Measurements from ENCODE around the gene KATNAL2. TPM values are rescaled to one million over a fixed set of nuclear protein-coding genes. Genes with fewer than 3 reads are reported as not detected.
"Not testable (repeated sequence)": the region's sequence is repeated elsewhere in the genome, so short reads cannot be mapped to it uniquely, and the experiment has no call there.

KATNAL2 gene
- total and polyA plus RNA-seq, 2 experiments from 2014 or later, result 3.9 to 4.1 TPM

GRCh38 chr18:47032945-47033344 is 115.5 kb downstream of the KATNAL2 start:
- WGBS, 2 experiments (ENCODE audit: low coverage in 1 of 2, low lambda C conversion rate in 2 of 2, missing lambda C conversion rate in 2 of 2), result 74 to 75% methylated on average over 19 of the region's 19 CpGs
- no peak overlapping the region for H3K4me2 ChIP-seq (ENCODE audit: unreplicated experiment)
- H3K4me1 ChIP-seq (ENCODE audit: insufficient read depth), result no peaks in the 10 kb centered on the region
- no peaks in the 10 kb centered on the region for H4K20me1 ChIP-seq (ENCODE audit: insufficient read depth)
- no peaks in the 10 kb centered on the region for H3K9me2 ChIP-seq (ENCODE audit: insufficient read depth)
- H3K27ac ChIP-seq, result no peak overlapping the region
- H3K9ac ChIP-seq, result no peak overlapping the region
- TF ChIP-seq EZH2phosphoT487 (IDR thresholded peaks at IDR 0.05; ENCODE audit: insufficient read depth, low read depth) (no peak), EZH2 (IDR thresholded peaks at IDR 0.05; ENCODE audit: insufficient read depth, poor library complexity, severe bottlenecking) (no peak)
- H3K27me3 ChIP-seq (replicated peaks; ENCODE audit: insufficient read depth), result no peaks in the 10 kb centered on the region
- H3K4me3 ChIP-seq, result no peak overlapping the region
- in situ Hi-C loops (cut with MboI), result no loop called here
- no peak for DNase-seq
- no peaks in the 10 kb centered on the region for H3F3A ChIP-seq (ENCODE audit: insufficient read depth)
- no peaks in the 10 kb centered on the region for H3K79me2 ChIP-seq (ENCODE audit: insufficient read depth)
- H2AFZ ChIP-seq, result no peak overlapping the region
- no peaks in the 10 kb centered on the region for H3K9me3 ChIP-seq (ENCODE audit: low read depth)
- H3K36me3 ChIP-seq (ENCODE audit: low read depth), result no peaks in the 10 kb centered on the region

DNA sequence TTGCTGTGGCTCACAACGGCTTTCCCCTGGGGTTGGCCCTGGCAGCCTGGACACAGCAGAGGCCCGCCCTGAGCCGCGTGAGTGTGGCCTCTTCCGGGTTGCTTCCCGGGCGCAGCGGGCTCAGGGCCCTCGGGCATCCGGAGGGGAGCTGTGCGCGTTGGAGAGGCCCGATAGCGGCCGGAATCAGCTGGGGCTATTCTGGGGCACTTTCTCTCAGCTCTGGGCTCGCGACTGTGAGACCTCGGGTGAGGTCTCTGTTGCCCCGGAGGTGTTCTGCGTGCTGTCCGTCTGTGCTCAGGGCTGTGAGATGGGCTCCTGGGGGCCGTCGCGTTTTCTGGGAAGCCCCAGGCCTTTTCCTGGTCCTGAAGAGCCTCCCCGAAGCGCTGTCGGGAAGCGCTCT is 117.2 kb downstream of the KATNAL2 start:
- H3K27ac ChIP-seq; H3K27me3 ChIP-seq (replicated peaks; ENCODE audit: insufficient read depth); H3F3A ChIP-seq (ENCODE audit: insufficient read depth); H3K4me1 ChIP-seq (ENCODE audit: insufficient read depth); in situ Hi-C loops (cut with MboI); H3K36me3 ChIP-seq (ENCODE audit: low read depth); H3K9me2 ChIP-seq (ENCODE audit: insufficient read depth); H2AFZ ChIP-seq; H3K4me2 ChIP-seq (ENCODE audit: unreplicated experiment); H3K9ac ChIP-seq; H3K4me3 ChIP-seq; H3K79me2 ChIP-seq (ENCODE audit: insufficient read depth); H4K20me1 ChIP-seq (ENCODE audit: insufficient read depth); DNase-seq; H3K9me3 ChIP-seq (ENCODE audit: low read depth): not testable (repeated sequence)
- WGBS, 2 experiments (ENCODE audit: low coverage in 1 of 2, low lambda C conversion rate in 2 of 2, missing lambda C conversion rate in 2 of 2), result 86 to 89% methylated on average over 8 to 28 of the region's 28 CpGs

DNA sequence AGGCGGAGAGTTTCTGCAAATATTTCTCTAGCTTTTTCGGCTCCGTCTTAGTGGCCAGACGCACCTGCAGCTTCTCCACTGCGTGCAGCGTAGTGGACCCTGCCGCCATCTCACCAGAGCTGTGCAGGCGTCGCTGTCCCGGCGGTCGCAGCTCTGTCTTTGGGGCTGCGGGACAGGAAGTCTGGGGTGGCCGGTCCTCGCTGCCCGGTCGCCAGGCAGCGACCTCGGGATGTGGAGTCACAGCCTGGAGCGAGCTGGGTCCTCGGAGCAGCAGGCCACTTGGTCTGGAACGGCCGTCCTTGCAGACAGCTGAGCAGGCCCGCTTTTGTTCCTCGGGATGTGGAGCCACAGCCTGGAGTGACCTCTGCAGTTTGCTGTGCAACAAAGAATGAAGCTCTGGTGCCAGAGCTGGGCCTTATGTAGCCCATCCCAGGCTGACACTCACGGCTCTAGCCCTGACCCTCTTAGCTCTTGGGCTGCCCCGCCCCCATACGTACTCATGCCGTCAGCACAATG is 117.8 kb downstream of the KATNAL2 start, which contains the start of gene ELOA2:
TSS of gene ELOA2 (minus strand) at position 466 of the 516 bp plus-strand sequence. CDS start at position 109, 357 bp downstream.
- WGBS, 2 experiments (ENCODE audit: low coverage in 1 of 2, low lambda C conversion rate in 2 of 2, missing lambda C conversion rate in 2 of 2), result 84 to 89% methylated on average over 29 of the region's 29 CpGs
- Histone ChIP-seq H2AFZ (no peak within 1 kb of the TSS), H3F3A (ENCODE audit: insufficient read depth) (no peaks in the 10 kb centered on the region)

GRCh38 chr18:47036298-47036874 is 119.0 kb downstream of the KATNAL2 start:
- no peaks in the 10 kb centered on the region for H3K36me3 ChIP-seq (ENCODE audit: low read depth)
- in situ Hi-C loops (cut with MboI), result no loop called here
- no peak overlapping the region for H3K9ac ChIP-seq
- H3K4me2 ChIP-seq (ENCODE audit: unreplicated experiment), result no peak overlapping the region
- TF ChIP-seq EZH2phosphoT487 (IDR thresholded peaks at IDR 0.05; ENCODE audit: insufficient read depth, low read depth) (no peak), EZH2 (IDR thresholded peaks at IDR 0.05; ENCODE audit: insufficient read depth, poor library complexity, severe bottlenecking) (no peak)
- no peaks in the 10 kb centered on the region for H3F3A ChIP-seq (ENCODE audit: insufficient read depth)
- H3K9me3 ChIP-seq (ENCODE audit: low read depth), result no peaks in the 10 kb centered on the region
- H3K79me2 ChIP-seq (ENCODE audit: insufficient read depth), result no peaks in the 10 kb centered on the region
- no peak overlapping the region for H3K4me3 ChIP-seq
- H3K27me3 ChIP-seq (replicated peaks; ENCODE audit: insufficient read depth), result no peaks in the 10 kb centered on the region
- peak; percentile 72 for DNase-seq
- H3K4me1 ChIP-seq (ENCODE audit: insufficient read depth), result no peaks in the 10 kb centered on the region
- no peak overlapping the region for H2AFZ ChIP-seq
- WGBS, 2 experiments (ENCODE audit: low coverage in 1 of 2, low lambda C conversion rate in 2 of 2, missing lambda C conversion rate in 2 of 2), result 48 to 63% methylated on average over 2 of the region's 2 CpGs
- no peaks in the 10 kb centered on the region for H3K9me2 ChIP-seq (ENCODE audit: insufficient read depth)
- H3K27ac ChIP-seq, result no peak overlapping the region
- no peaks in the 10 kb centered on the region for H4K20me1 ChIP-seq (ENCODE audit: insufficient read depth)

More for the DNA sequence above, 117.8 kb downstream of the KATNAL2 start, which contains the start of gene ELOA2:
- in situ Hi-C loops (cut with MboI), result no loop called here
- Histone ChIP-seq H3K4me2 (ENCODE audit: unreplicated experiment) (no peak within 1 kb of the TSS), H3K9ac (no peak within 1 kb of the TSS), H3K9me2 (ENCODE audit: insufficient read depth) (no peaks in the 10 kb centered on the region), H3K27ac (no peak within 1 kb of the TSS), H3K36me3 (ENCODE audit: low read depth) (no peaks in the 10 kb centered on the region), H3K79me2 (ENCODE audit: insufficient read depth) (no peaks in the 10 kb centered on the region), H3K27me3 (replicated peaks; ENCODE audit: insufficient read depth) (no peaks in the 10 kb centered on the region), H3K4me1 (ENCODE audit: insufficient read depth) (no peaks in the 10 kb centered on the region), H4K20me1 (ENCODE audit: insufficient read depth) (no peaks in the 10 kb centered on the region), H3K9me3 (ENCODE audit: low read depth) (no peaks in the 10 kb centered on the region), H3K4me3 (no peak within 1 kb of the TSS)
- no peak for TF ChIP-seq EZH2phosphoT487 (IDR thresholded peaks at IDR 0.05; ENCODE audit: insufficient read depth, low read depth)
- no peak for TF ChIP-seq EZH2 (IDR thresholded peaks at IDR 0.05; ENCODE audit: insufficient read depth, poor library complexity, severe bottlenecking)
- no peak for DNase-seq

Data from GM23248 (cell line).